ENCODE data around the gene EMILIN3. TPM values are rescaled to one million over a fixed set of nuclear protein-coding genes. Genes with fewer than 3 reads are reported as not detected.

The EMILIN3 gene
- total RNA-seq, 1 experiment from 2014 or later: 5.9 TPM

DNA sequence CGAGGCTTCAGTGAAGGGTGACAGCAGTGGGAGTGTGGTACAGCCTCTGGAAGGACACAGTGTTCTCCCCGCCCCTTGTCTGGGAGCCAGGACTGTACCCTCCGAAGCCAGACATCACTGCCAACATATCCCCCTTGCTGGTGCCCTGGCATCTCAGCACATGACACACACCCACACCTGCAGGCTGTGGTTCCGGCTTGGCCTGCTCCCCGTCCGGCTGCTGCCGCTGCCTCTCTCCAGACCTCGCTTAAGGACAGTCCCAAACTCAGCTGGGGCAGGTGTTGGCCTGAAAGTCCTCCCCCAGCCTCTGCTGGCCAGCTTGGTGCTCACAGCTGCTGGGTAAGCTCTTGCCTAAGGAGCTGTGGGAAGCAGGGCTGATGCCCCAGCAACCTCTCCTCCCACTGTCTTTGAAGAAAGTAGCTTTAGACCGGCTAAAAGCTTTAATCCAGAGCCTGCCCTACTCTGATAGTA is 7.0 kb downstream of the EMILIN3 start:
- H3K23ac ChIP-seq (ENCODE audit: insufficient read length, low read depth, low read length): no peak overlapping the region
- H3K18ac ChIP-seq (ENCODE audit: insufficient read length, low read depth, low read length): no peak overlapping the region
- H3K4me1 ChIP-seq (ENCODE audit: insufficient read depth, low read length): no peaks in the 10 kb centered on the region
- no peak overlapping the region for H4K8ac ChIP-seq (replicated peaks; ENCODE audit: insufficient read length, low read depth, low read length)
- no peak overlapping the region; the same call in 1 of the 2 replicates for H3K14ac ChIP-seq (ENCODE audit: insufficient read depth, low read length)
- no peaks in the 10 kb centered on the region for H3K79me2 ChIP-seq (ENCODE audit: insufficient read depth, low read length)
- H3K9me3 ChIP-seq (ENCODE audit: control insufficient read depth, low read depth, low read length): no peaks in the 10 kb centered on the region
- no peak overlapping the region for H4K91ac ChIP-seq (ENCODE audit: insufficient read length, low read depth, low read length)
- no peak overlapping the region for H2BK5ac ChIP-seq (ENCODE audit: insufficient read length, low read length)
- no peaks in the 10 kb centered on the region for H3K79me1 ChIP-seq (ENCODE audit: insufficient read depth, low read depth, low read length, poor library complexity, severe bottlenecking)
- H3K23me2 ChIP-seq (ENCODE audit: insufficient read length, low read depth, low read length, poor library complexity, severe bottlenecking): no peaks in the 10 kb centered on the region
- TF ChIP-seq, protein P1, sequence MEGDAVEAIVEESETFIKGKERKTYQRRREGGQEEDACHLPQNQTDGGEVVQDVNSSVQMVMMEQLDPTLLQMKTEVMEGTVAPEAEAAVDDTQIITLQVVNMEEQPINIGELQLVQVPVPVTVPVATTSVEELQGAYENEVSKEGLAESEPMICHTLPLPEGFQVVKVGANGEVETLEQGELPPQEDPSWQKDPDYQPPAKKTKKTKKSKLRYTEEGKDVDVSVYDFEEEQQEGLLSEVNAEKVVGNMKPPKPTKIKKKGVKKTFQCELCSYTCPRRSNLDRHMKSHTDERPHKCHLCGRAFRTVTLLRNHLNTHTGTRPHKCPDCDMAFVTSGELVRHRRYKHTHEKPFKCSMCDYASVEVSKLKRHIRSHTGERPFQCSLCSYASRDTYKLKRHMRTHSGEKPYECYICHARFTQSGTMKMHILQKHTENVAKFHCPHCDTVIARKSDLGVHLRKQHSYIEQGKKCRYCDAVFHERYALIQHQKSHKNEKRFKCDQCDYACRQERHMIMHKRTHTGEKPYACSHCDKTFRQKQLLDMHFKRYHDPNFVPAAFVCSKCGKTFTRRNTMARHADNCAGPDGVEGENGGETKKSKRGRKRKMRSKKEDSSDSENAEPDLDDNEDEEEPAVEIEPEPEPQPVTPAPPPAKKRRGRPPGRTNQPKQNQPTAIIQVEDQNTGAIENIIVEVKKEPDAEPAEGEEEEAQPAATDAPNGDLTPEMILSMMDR (conservative IDR thresholded peaks at IDR 0.05): no peak
- no peak overlapping the region for H2BK12ac ChIP-seq (ENCODE audit: insufficient read length, low read depth, low read length)
- no peak overlapping the region for H2AK5ac ChIP-seq (ENCODE audit: insufficient read length, low read length)
- Mint-ChIP-seq H3K9me3 (no peaks in the 10 kb centered on the region), H3K4me3 (no peak overlapping the region), H3K27ac (no peak overlapping the region; a peak in 1 of 7 replicates), H3K36me3 (ENCODE audit: insufficient read depth in 1 of 3, low read depth in 3 of 3) (peaks cover 0 to 4% (median 3%) of the 10 kb centered on the region in 3 experiments; a peak in 3 of 7 replicates), H3K4me1 (0 out of 4 replicates have a peak, but pooled peaks cover 0 to 3% of the 10 kb centered on the region in 2 experiments), H3K27me3 (ENCODE audit: low read depth) (peaks cover 3% of the 10 kb centered on the region)
- no peak overlapping the region for H3K9ac ChIP-seq (ENCODE audit: extremely low read depth, insufficient read length, low read length)
- no peak overlapping the region for H2BK120ac ChIP-seq (ENCODE audit: low read depth, low read length, poor library complexity, severe bottlenecking)
- H2BK15ac ChIP-seq (ENCODE audit: low read depth, low read length): no peak overlapping the region
- WGBS (ENCODE audit: extremely low coverage, insufficient read length, low lambda C conversion rate): no CpG with 5 or more reads among the region's 9 CpGs
- H3K4me2 ChIP-seq (ENCODE audit: insufficient read depth, insufficient read length, low read length): no peak overlapping the region
- H2AFZ ChIP-seq (ENCODE audit: low read length): no peak overlapping the region
- no peak overlapping the region for H3K4ac ChIP-seq (ENCODE audit: low read depth, low read length)
- DNase-seq: no peak
- H4K5ac ChIP-seq (ENCODE audit: insufficient read length, low read depth, low read length): no peak overlapping the region
- H3T11ph ChIP-seq (ENCODE audit: low read length): no peak overlapping the region
- no peak overlapping the region for H2BK20ac ChIP-seq (ENCODE audit: low read depth, low read length, poor library complexity, severe bottlenecking)
- H3K27ac ChIP-seq (ENCODE audit: insufficient read length, low read depth, low read length): no peak overlapping the region
- no peak overlapping the region for H3K56ac ChIP-seq (ENCODE audit: insufficient read length, low read depth, low read length)
- no peaks in the 10 kb centered on the region for H4K20me1 ChIP-seq (ENCODE audit: control insufficient read depth, insufficient read depth, insufficient read length)
- no peaks in the 10 kb centered on the region for H3K27me3 ChIP-seq (ENCODE audit: insufficient read depth, low read length)
